HepG2 (cell line): ENCODE data around the gene ZCCHC4. TPM values are rescaled to one million over a fixed set of nuclear protein-coding genes. Genes with fewer than 3 reads are reported as not detected.
A peak's percentile ranks its signal among the peaks of the same experiment; 100 is the strongest.

Source experiments
- ATAC-seq: fragments of 200-7000 bp; cut with Tn5 transposase; 3 replicates; pipeline ENCODE4 v1.9.1; 2020; ENCODE audit warnings: mild to moderate bottlenecking, moderate library complexity
- BruUV-seq: library from RNA; stranded (reverse); fragments of 400-500 nt; replicated peaks from 2 replicates; lab custom pipeline; 2021; lab: Mats Ljungman, UMichigan
- CTCF ChIA-PET: fragments of 300-600 bp; formaldehyde crosslinking; extraction: SDS; loops from one replicate; lab custom pipeline; 2021; ENCODE audit warnings: low total read pairs, inconsistent platforms, low intra/inter-chr PET ratio; lab: Yijun Ruan, JAX
- POLR2A ChIA-PET: fragments of 350-600 bp; sonication (Branson Sonifier 250); formaldehyde crosslinking; loops from one replicate; lab custom pipeline; 2020; ENCODE audit warnings: antibody characterized with exemption, inconsistent platforms; lab: Yijun Ruan, JAX
- DNase-seq: peaks from one replicate; pipeline ENCODE4 v3.0.0-alpha.2; 2015; ENCODE audit warnings: low spot score
- FAIRE-seq: peaks from 3 replicates; lab custom pipeline; 2011; peaks lifted over from hg19 to GRCh38; lab: Jason Lieb, UNC
- H2AFZ ChIP-seq: one replicate; pipeline ENCODE4 v1.6.1; 2011; ENCODE audit warnings: low read length, inconsistent platforms
- H3K27ac ChIP-seq: fragments of 300-600 bp; 3 replicates; pipeline ENCODE4 v1.8.0; 2011; ENCODE audit warnings: mixed run types, mild to moderate bottlenecking, mixed read lengths, low read length, inconsistent platforms; ENCODE audit not compliant: insufficient read depth; ENCODE audit errors: extremely low read length
- H3K27me3 ChIP-seq, 2 experiments: fragments of 200-600 bp in 1 of 2; 2 replicates in 1 of 2; 3 replicates in 1 of 2; pipeline versions ENCODE4 v1.6.0 to v1.8.0; 2011; ENCODE audit warnings: low read length in 2 of 2, mild to moderate bottlenecking in 2 of 2, moderate library complexity in 2 of 2, inconsistent platforms in 1 of 2; ENCODE audit not compliant: insufficient read depth in 2 of 2, control insufficient read depth in 1 of 2
- H3K36me3 ChIP-seq, 2 experiments: fragments of 200-600 bp in 1 of 2; replicated peaks in 1 of 2; 2 replicates in 1 of 2; 3 replicates in 1 of 2; pipeline versions ENCODE4 v1.5.1 to v1.8.0; 2011; ENCODE audit warnings: low read length in 2 of 2, inconsistent platforms in 1 of 2; ENCODE audit not compliant: insufficient read depth in 2 of 2, control insufficient read depth in 1 of 2
- H3K4me1 ChIP-seq: 2 replicates; pipeline ENCODE4 v1.5.1; 2012; ENCODE audit warnings: low read length, inconsistent platforms; ENCODE audit not compliant: insufficient read depth
- H3K4me2 ChIP-seq: 2 replicates; pipeline ENCODE4 v1.6.0; 2011; ENCODE audit warnings: low read depth, low read length, inconsistent platforms
- H3K4me3 ChIP-seq, 3 experiments: fragments of 200-600 bp in 1 of 3; sonication (generic), shearing (Covaris generic) in 1 of 3; replicated peaks in 1 of 3; 2 replicates each; pipeline ENCODE4 v1.5.1; 2011 to 2016; ENCODE audit warnings: low read length in 3 of 3, inconsistent platforms in 2 of 3, low read depth in 2 of 3, mild to moderate bottlenecking in 2 of 3, control low read depth in 1 of 3, mixed read lengths in 1 of 3; ENCODE audit not compliant: insufficient read depth in 1 of 3
- H3K79me2 ChIP-seq: one replicate; pipeline ENCODE4 v1.6.1; 2011; ENCODE audit warnings: low read length, inconsistent platforms; ENCODE audit not compliant: insufficient read depth
- H3K9ac ChIP-seq: 2 replicates; pipeline ENCODE4 v1.6.0; 2011; ENCODE audit warnings: mild to moderate bottlenecking, low read depth, low read length, inconsistent platforms; ENCODE audit not compliant: insufficient read depth
- H3K9me3 ChIP-seq: 2 replicates; pipeline ENCODE4 v1.5.1; 2012; ENCODE audit warnings: mild to moderate bottlenecking, low read length
- H4K20me1 ChIP-seq: 2 replicates; pipeline ENCODE4 v1.6.0; 2011; ENCODE audit warnings: inconsistent platforms, mild to moderate bottlenecking, low read length, moderate library complexity; ENCODE audit not compliant: insufficient read depth
- BORCS8-MEF2B ChIP-seq: sonication (generic); formaldehyde crosslinking; IDR thresholded peaks from 2 replicates; pipeline ENCODE4 v1.8.0; 2022; ENCODE audit warnings: mild to moderate bottlenecking, missing genetic modification reagents
- ESRRA ChIP-seq: sonication (generic); formaldehyde crosslinking; IDR thresholded peaks from 2 replicates; pipeline ENCODE4 v1.5.1; 2020; ENCODE audit warnings: mild to moderate bottlenecking, low read depth, missing genetic modification reagents
- HES4 ChIP-seq: sonication (generic); formaldehyde crosslinking; IDR thresholded peaks from 2 replicates; pipeline ENCODE4 v1.9.0; 2021; ENCODE audit warnings: mild to moderate bottlenecking, missing genetic modification reagents, borderline replicate concordance
- HIVEP1 ChIP-seq: sonication (generic); formaldehyde crosslinking; IDR thresholded peaks from 2 replicates; pipeline ENCODE4 v1.4.0; 2020; ENCODE audit warnings: mild to moderate bottlenecking, missing genetic modification reagents
- RNF2 ChIP-seq: fragments of 450-650 bp; conservative IDR thresholded peaks from 2 replicates; pipeline ENCODE4 v1.6.1; 2016; ENCODE audit warnings: low read depth
- ZBTB10 ChIP-seq: sonication (generic); formaldehyde crosslinking; IDR thresholded peaks from 2 replicates; pipeline ENCODE4 v1.4.0; 2020; ENCODE audit warnings: missing genetic modification reagents, borderline replicate concordance
- ZBTB33 ChIP-seq: sonication (generic); formaldehyde crosslinking; IDR thresholded peaks from 2 replicates; pipeline ENCODE4 v1.4.0; 2020; ENCODE audit warnings: missing genetic modification reagents
- ZGPAT ChIP-seq: IDR thresholded peaks from 2 replicates; pipeline ENCODE4 v1.6.1; 2016; ENCODE audit warnings: mild to moderate bottlenecking
- ZIK1 ChIP-seq: sonication (generic); formaldehyde crosslinking; IDR thresholded peaks from 2 replicates; pipeline ENCODE4 v1.5.0; 2020; ENCODE audit warnings: mild to moderate bottlenecking, low read depth, missing genetic modification reagents, borderline replicate concordance
- ZKSCAN8 ChIP-seq: IDR thresholded peaks from 2 replicates; pipeline ENCODE4 v1.6.1; 2016; ENCODE audit warnings: borderline replicate concordance, missing genetic modification reagents, missing compliant biosample characterization
- ZNF30 ChIP-seq: sonication (generic); formaldehyde crosslinking; IDR thresholded peaks from 2 replicates; pipeline ENCODE4 v1.5.0; 2020; ENCODE audit warnings: mild to moderate bottlenecking, missing genetic modification reagents
- ZNF883 ChIP-seq: sonication (generic); formaldehyde crosslinking; IDR thresholded peaks from 2 replicates; pipeline ENCODE4 v1.5.1; 2020; ENCODE audit warnings: mild to moderate bottlenecking, missing genetic modification reagents; ENCODE audit errors: not compliant biosample characterization
- whole genome bisulfite sequencing: methylation state at CpG from one replicate; pipeline ENCODE4 v1.1.6; 2017; ENCODE audit warnings: low lambda C conversion rate; 5-methylcytosine and 5-hydroxymethylcytosine counted together
- in situ Hi-C: cut with HindIII; loops from 2 replicates; pipeline ENCODE4 v1.10.0; 2017; ENCODE audit warnings: low pct_unique_long_range_greater_than_20kb; ENCODE audit not compliant: extremely low pct_ligation_motif_present
- intact Hi-C: fragments of 100-400 bp; cut with micrococcal nuclease; formaldehyde crosslinking; loops from one replicate; pipeline ENCODE4 v1.10.0; 2022; ENCODE audit not compliant: unreplicated experiment
- polyA plus RNA-seq, 8 experiments: library from polyadenylated mRNA; depleted of rRNA in 3 of 8; stranded (reverse) in 7 of 8; unstranded in 1 of 8; fragments of >200 nt; fragmentation: Illumina TruSeq in 4 of 8; extraction: Trizol in 4 of 8; gene quantifications; 2 replicates each; pipeline versions ENCODE4 v1.2.1 to v1.2.3, GENCODE V29; 2011 to 2016; ENCODE audit warnings: low read depth in 4 of 8, missing spikeins in 1 of 8, mixed read lengths in 1 of 8; ENCODE audit not compliant: insufficient read depth in 1 of 8
- total RNA-seq, 5 experiments: library from RNA; depleted of rRNA; stranded (reverse); fragments of >200 nt; fragmentation: Illumina TruSeq; extraction: Trizol; gene quantifications; 2 replicates each; pipeline ENCODE4 v1.2.3, GENCODE V29; 2016; ENCODE audit warnings: low read depth in 1 of 5

ZCCHC4 gene
- total and polyA plus RNA-seq, 2 of the 13 experiments (the other 11 are each of a cell fraction or from before 2014, with no cell fraction given): 13.2 to 15.0 TPM

GRCh38 chr4:25376754-25377571 lies 64.4 kb downstream of the ZCCHC4 start, which contains the start of gene ANAPC4:
Gene ANAPC4, plus strand, starts transcription at chr4:25377263. Its CDS starts 165 bp downstream, at chr4:25377428.
- peak within 1 kb of the TSS; percentile 80 for H3K4me2 ChIP-seq
- TF ChIP-seq HES4 (CRISPR knock-in tag) (0 out of 2 replicates have a peak, but pooled peaks have one; percentile 28), HIVEP1 (CRISPR knock-in tag) (no peak), ZBTB33 (no peak), ZBTB10 (CRISPR knock-in tag) (peak; percentile 74; the same call in 1 of the 2 replicates), ZNF30 (CRISPR knock-in tag) (no peak), ZNF883 (CRISPR knock-in tag) (no peak), ZIK1 (no peak; the same call in 1 of the 2 replicates), RNF2 (no peak), BORCS8-MEF2B (no peak; the same call in 1 of the 2 replicates), ZGPAT (CRISPR knock-in tag) (no peak; the same call in 1 of the 2 replicates), ZKSCAN8 (CRISPR knock-in tag) (no peak), ESRRA (CRISPR knock-in tag) (no peak)

More at GRCh38 chr4:25376754-25377571, 64.4 kb downstream of the ZCCHC4 start, which contains the start of gene ANAPC4:
- H3K9ac ChIP-seq: peak within 1 kb of the TSS; percentile 93
- ATAC-seq (peak; percentile 94), FAIRE-seq (no peak), DNase-seq (peak; percentile 84)
- WGBS: 2% methylated on average over 23 of the region's 74 CpGs
- H3K4me3 ChIP-seq: peak within 1 kb of the TSS; percentile 92 to 95 (median 95)
- H3K27ac ChIP-seq: peak within 1 kb of the TSS; percentile 70
- H2AFZ ChIP-seq: peak within 1 kb of the TSS; percentile 58
- H4K20me1 ChIP-seq: no peaks in the 10 kb centered on the region
- H3K36me3 ChIP-seq: peaks cover 4 to 7% of the 10 kb centered on the region in 2 experiments; a peak in 4 of 5 replicates
- H3K4me1 ChIP-seq: peaks cover 68% of the 10 kb centered on the region
- in situ Hi-C loops: no loop called here
- H3K27me3 ChIP-seq: no peaks in the 10 kb centered on the region
- ChIA-PET POLR2A (interaction anchor here (0.8 to 2.5 kb wide), 6 partner anchors 9 to 793 kb away, joined by 3 to 10 read pairs (median 5); partner anchors contain the start of genes DHX15 and ZCCHC4), CTCF (no interaction called here)
- H3K9me3 ChIP-seq: no peaks in the 10 kb centered on the region
- intact Hi-C loops: loop anchor here (10.0 kb wide), 1 partner anchor 142 kb away; the partner anchor contains the start of gene PI4K2B
- BruUV-seq: no TSS peak
- H3K79me2 ChIP-seq: peaks cover 25% of the 10 kb centered on the region
